Muscle of leg (tissue), 11 donors: ENCODE results near the gene DNAH2. TPM values are rescaled to one million over a fixed set of nuclear protein-coding genes. Genes with fewer than 3 reads are reported as not detected.

Experiments used
- DNase-seq: peaks from one replicate; pipeline ENCODE4 v3.0.0; 2013
- H3K27ac ChIP-seq: one replicate; pipeline ENCODE4 v1.5.1; 2013; ENCODE audit warnings: mild to moderate bottlenecking, low read length, control low read depth
- H3K27me3 ChIP-seq: one replicate; pipeline ENCODE4 v1.6.1; 2013; ENCODE audit warnings: low read length; ENCODE audit not compliant: control insufficient read depth, insufficient read depth
- H3K36me3 ChIP-seq: one replicate; pipeline ENCODE4 v1.6.1; 2013; ENCODE audit warnings: low read length; ENCODE audit not compliant: control insufficient read depth, insufficient read depth
- H3K4me1 ChIP-seq: one replicate; pipeline ENCODE4 v1.6.1; 2013; ENCODE audit warnings: low read length; ENCODE audit not compliant: control insufficient read depth, insufficient read depth
- H3K4me3 ChIP-seq: one replicate; pipeline ENCODE4 v1.5.1; 2013; ENCODE audit warnings: low read length, control low read depth
- H3K9me3 ChIP-seq: replicated peaks from 2 replicates; pipeline ENCODE4 v1.6.1; 2013; ENCODE audit warnings: low read depth, low read length; ENCODE audit not compliant: control insufficient read depth
- WGBS: methylation state at CpG from one replicate; pipeline ENCODE4 v1.1.5; 2013; ENCODE audit warnings: missing lambda C conversion rate; ENCODE audit not compliant: insufficient coverage; 5-methylcytosine and 5-hydroxymethylcytosine counted together
- polyA plus RNA-seq, 8 donors: library from polyadenylated mRNA; unstranded; fragments of 120-200 nt; gene quantifications; one replicate each; pipeline versions ENCODE4 v1.2.1 to v1.2.3, GENCODE V29; 2013; ENCODE audit warnings: inconsistent platforms in 1 of 8, low replicate concordance in 1 of 8; ENCODE audit not compliant: insufficient read length in 8 of 8, insufficient read depth in 1 of 8
- total RNA-seq: library from RNA; stranded (reverse); fragments of 120-200 nt; gene quantifications from one replicate; pipeline ENCODE4 v1.2.4, GENCODE V29; 2013

The DNAH2 gene
- total and polyA plus RNA-seq, 9 donors = 3.9 to 18.3 (median 6.2) TPM

DNA sequence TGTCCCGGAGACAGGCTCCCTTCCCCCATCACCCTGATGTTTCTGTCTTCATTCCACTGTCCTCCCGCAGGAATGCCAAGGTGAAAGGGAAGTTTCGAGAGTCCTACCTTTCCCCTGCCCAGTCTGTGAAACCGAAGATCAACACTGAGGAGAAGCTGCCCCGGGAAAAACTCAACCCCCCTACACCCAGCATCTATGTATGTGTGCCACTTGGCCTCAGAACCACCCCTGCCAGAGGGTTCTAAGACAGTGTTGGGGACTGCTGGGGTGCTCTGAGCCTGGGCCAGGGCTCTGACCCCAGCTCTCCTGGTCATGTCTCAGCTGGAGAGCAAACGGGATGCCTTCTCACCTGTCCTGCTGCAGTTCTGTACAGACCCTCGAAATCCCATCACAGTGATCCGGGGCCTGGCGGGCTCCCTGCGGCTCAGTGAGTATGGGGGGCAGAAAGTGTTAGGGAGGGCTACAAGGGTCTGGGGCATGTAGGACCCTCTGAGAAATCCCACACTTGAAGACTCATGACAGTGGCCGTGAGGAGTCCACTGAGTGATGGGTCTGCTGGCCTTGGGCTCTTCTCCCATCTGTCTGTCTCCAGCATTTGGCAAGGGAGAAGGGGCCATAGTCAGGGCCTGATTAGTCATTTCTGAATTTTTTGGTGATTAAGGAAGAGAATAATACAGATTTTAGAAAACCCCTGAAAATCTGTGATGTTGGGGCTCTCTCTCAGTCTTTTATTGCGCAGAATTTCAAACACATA is 132.4 kb downstream of the DNAH2 start:
- H3K4me1 ChIP-seq = peaks cover 25% of the 10 kb centered on the region
- H3K27me3 ChIP-seq = no peaks in the 10 kb centered on the region
- no peak overlapping the region for H3K4me3 ChIP-seq
- WGBS = 77% methylated on average over 4 of the region's 12 CpGs
- peaks cover 83% of the 10 kb centered on the region for H3K36me3 ChIP-seq
- no peak for DNase-seq
- no peak overlapping the region for H3K27ac ChIP-seq
- H3K9me3 ChIP-seq = no peaks in the 10 kb centered on the region

DNA sequence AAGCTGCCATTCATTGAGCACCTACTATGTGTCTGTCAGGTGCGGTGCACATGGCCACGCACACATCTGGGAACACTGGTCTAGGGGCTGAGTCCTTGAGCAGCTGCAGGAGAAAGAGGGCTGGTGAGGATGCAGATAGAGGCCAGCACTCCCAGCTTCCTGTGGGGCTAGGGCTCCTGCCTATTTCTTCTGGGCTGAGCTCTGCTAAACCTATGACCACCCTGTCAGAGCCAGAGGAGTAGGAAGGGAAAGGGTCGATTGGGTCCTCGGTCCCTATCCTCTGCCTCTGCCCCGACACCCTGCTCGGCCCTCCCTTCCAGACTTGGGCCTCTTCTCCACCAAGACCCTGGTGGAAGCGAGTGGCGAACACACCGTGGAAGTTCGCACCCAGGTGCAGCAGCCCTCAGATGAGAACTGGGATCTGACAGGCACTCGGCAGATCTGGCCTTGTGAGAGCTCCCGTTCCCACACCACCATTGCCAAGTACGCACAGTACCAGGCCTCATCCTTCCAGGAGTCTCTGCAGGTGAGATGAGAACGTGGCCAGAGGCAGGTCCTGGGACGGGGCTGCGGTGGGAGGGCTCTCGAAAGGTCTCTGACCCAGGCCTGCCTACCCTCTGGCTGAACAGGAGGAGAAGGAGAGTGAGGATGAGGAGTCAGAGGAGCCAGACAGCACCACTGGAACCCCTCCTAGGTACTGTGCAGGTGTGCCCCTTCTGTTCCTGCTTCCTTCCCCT is 133.3 kb downstream of the DNAH2 start:
- 85% methylated on average over 11 of the region's 17 CpGs for WGBS
- no peaks in the 10 kb centered on the region for H3K9me3 ChIP-seq
- no peak overlapping the region for H3K4me3 ChIP-seq
- peaks cover 28% of the 10 kb centered on the region for H3K4me1 ChIP-seq
- H3K36me3 ChIP-seq = peaks cover 78% of the 10 kb centered on the region
- no peak for DNase-seq
- no peaks in the 10 kb centered on the region for H3K27me3 ChIP-seq
- H3K27ac ChIP-seq = no peak overlapping the region

DNA sequence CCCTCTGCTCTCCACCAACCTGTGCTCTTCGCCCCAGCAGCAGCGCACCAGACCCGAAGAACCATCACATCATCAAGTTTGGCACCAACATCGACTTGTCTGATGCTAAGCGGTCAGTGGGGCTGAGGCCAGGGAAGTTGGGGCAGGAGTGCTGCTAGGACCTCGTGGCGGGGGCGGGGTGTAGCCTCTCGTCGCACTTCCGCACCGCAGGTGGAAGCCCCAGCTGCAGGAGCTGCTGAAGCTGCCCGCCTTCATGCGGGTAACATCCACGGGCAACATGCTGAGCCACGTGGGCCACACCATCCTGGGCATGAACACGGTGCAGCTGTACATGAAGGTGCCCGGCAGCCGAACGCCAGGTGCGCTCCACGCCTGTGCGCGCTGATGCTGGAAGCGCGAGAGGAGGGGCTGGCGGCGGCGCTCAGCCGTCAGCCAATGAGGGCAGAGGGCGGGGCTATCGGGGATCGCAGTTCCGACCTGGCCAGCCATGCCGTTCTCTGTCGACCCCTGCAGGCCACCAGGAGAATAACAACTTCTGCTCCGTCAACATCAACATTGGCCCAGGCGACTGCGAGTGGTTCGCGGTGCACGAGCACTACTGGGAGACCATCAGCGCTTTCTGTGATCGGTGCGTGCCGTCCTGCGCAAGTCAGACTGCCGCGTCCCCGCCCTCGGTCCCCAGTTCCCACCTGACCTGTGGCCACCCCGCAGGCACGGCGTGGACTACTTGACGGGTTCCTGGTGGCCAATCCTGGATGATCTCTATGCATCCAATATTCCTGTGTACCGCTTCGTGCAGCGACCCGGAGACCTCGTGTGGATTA is 134.1 kb downstream of the DNAH2 start:
- Histone ChIP-seq H3K27me3 (no peaks in the 10 kb centered on the region), H3K4me3 (no peak overlapping the region), H3K9me3 (no peaks in the 10 kb centered on the region), H3K36me3 (peaks cover 71% of the 10 kb centered on the region), H3K27ac (no peak overlapping the region), H3K4me1 (peaks cover 36% of the 10 kb centered on the region)
- 13% methylated on average over 57 of the region's 60 CpGs for WGBS
- DNase-seq = peak; percentile 93

DNA sequence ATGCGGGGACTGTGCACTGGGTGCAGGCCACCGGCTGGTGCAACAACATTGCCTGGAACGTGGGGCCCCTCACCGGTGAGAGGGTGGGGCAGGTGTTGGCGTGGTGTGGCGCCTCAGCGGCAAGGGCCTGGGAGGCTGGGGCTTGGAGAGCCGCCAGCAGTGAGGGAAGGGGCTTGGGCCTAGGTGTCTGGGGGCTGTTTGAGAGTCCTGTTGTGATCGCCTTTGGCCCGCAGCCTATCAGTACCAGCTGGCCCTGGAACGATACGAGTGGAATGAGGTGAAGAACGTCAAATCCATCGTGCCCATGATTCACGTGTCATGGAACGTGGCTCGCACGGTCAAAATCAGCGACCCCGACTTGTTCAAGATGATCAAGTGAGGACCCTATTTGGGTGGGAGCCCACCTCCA is 134.7 kb downstream of the DNAH2 start:
- Histone ChIP-seq H3K27ac (no peak overlapping the region), H3K9me3 (no peaks in the 10 kb centered on the region), H3K4me3 (no peak overlapping the region), H3K36me3 (peaks cover 65% of the 10 kb centered on the region), H3K27me3 (no peaks in the 10 kb centered on the region), H3K4me1 (peaks cover 39% of the 10 kb centered on the region)
- DNase-seq = no peak
- WGBS = 76% methylated on average over 20 of the region's 20 CpGs

DNA sequence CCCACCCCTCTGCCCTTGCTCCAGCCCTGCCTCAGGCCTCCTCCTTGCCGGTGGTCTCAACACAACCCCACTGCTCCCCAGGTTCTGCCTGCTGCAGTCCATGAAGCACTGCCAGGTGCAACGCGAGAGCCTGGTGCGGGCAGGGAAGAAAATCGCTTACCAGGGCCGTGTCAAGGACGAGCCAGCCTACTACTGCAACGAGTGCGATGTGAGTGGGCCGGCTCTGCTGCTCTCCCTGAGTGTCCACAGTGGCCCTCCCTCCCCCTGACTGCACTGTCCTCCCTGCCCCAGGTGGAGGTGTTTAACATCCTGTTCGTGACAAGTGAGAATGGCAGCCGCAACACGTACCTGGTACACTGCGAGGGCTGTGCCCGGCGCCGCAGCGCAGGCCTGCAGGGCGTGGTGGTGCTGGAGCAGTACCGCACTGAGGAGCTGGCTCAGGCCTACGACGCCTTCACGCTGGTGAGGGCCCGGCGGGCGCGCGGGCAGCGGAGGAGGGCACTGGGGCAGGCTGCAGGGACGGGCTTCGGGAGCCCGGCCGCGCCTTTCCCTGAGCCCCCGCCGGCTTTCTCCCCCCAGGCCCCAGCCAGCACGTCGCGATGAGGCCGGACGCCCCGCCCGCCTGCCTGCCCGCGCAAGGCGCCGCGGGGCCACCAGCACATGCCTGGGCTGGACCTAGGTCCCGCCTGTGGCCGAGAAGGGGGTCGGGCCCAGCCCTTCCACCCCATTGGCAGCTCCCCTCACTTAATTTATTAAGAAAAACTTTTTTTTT is 135.6 kb downstream of the DNAH2 start:
- Histone ChIP-seq H3K36me3 (peaks cover 59% of the 10 kb centered on the region), H3K4me1 (peaks cover 42% of the 10 kb centered on the region), H3K27ac (no peak overlapping the region), H3K9me3 (no peaks in the 10 kb centered on the region), H3K27me3 (no peaks in the 10 kb centered on the region), H3K4me3 (no peak overlapping the region)
- WGBS = 73% methylated on average over 44 of the region's 51 CpGs
- no peak for DNase-seq

DNA sequence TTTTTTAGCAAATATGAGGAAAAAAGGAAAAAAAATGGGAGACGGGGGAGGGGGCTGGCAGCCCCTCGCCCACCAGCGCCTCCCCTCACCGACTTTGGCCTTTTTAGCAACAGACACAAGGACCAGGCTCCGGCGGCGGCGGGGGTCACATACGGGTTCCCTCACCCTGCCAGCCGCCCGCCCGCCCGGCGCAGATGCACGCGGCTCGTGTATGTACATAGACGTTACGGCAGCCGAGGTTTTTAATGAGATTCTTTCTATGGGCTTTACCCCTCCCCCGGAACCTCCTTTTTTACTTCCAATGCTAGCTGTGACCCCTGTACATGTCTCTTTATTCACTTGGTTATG is 136.1 kb downstream of the DNAH2 start:
- no peaks in the 10 kb centered on the region for H3K9me3 ChIP-seq
- peaks cover 53% of the 10 kb centered on the region for H3K36me3 ChIP-seq
- no peak for DNase-seq
- WGBS = 74% methylated on average over 18 of the region's 21 CpGs
- no peak overlapping the region for H3K4me3 ChIP-seq
- H3K27me3 ChIP-seq = no peaks in the 10 kb centered on the region
- H3K4me1 ChIP-seq = peaks cover 47% of the 10 kb centered on the region
- H3K27ac ChIP-seq = no peak overlapping the region

DNA sequence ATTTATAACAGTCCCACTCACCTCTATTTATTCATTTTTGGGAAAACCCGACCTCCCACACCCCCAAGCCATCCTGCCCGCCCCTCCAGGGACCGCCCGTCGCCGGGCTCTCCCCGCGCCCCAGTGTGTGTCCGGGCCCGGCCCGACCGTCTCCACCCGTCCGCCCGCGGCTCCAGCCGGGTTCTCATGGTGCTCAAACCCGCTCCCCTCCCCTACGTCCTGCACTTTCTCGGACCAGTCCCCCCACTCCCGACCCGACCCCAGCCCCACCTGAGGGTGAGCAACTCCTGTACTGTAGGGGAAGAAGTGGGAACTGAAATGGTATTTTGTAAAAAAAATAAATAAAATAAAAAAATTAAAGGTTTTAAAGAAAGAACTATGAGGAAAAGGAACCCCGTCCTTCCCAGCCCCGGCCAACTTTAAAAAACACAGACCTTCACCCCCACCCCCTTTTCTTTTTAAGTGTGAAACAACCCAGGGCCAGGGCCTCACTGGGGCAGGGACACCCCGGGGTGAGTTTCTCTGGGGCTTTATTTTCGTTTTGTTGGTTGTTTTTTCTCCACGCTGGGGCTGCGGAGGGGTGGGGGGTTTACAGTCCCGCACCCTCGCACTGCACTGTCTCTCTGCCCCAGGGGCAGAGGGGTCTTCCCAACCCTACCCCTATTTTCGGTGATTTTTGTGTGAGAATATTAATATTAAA is 136.7 kb downstream of the DNAH2 start:
- Histone ChIP-seq H3K27ac (peak overlapping the region; percentile 59), H3K27me3 (no peaks in the 10 kb centered on the region), H3K9me3 (no peaks in the 10 kb centered on the region), H3K4me3 (peak overlapping the region; percentile 83), H3K36me3 (peaks cover 54% of the 10 kb centered on the region), H3K4me1 (peaks cover 53% of the 10 kb centered on the region)
- DNase-seq = no peak
- WGBS = 66% methylated on average over 11 of the region's 31 CpGs

DNA sequence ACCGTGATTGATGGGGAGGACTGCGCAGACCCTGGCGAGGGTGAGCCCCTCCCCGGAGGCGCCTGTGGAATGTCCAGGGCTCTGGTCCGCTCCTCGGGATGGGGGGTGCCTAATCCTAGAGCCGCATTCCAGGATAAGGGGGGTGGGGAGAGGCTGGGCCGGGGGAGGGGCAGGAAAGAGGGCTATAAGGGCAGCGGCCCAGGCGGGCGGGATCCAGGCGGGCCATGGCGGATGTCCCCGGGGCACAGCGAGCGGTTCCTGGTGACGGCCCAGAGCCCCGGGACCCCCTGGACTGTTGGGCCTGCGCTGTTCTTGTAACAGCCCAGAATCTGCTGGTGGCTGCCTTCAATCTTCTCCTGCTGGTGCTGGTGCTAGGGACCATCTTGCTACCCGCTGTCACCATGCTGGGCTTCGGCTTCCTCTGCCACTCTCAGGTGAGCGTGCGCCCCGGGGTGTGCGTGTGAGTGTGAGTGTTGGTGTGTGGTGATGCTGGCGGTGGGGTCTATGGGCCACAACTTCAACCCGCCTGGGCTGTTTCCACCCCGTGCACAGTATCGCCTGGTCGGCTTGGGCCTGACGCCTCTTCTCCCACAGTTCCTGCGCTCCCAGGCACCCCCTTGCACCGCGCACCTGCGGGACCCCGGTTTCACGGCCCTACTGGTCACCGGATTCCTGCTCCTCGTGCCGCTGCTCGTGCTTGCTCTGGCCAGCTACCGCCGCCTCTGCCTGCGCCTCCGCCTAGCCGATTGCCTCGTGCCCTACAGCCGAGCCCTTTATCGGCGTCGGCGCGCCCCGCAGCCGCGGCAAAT is 137.5 kb downstream of the DNAH2 start, which contains the start of gene TMEM88:
Gene TMEM88, plus strand, starts transcription at position 216 of the 809 bp plus-strand sequence. Its CDS starts 9 bp downstream, at position 225.
- no peaks in the 10 kb centered on the region for H3K9me3 ChIP-seq
- WGBS = 30% methylated on average over 46 of the region's 57 CpGs
- peak within 1 kb of the TSS; percentile 83 for H3K4me3 ChIP-seq
- peak; percentile 25 for DNase-seq
- peaks cover 49% of the 10 kb centered on the region for H3K36me3 ChIP-seq
- H3K4me1 ChIP-seq = peaks cover 53% of the 10 kb centered on the region
- peak within 1 kb of the TSS; percentile 99 for H3K27ac ChIP-seq
- no peaks in the 10 kb centered on the region for H3K27me3 ChIP-seq

DNA sequence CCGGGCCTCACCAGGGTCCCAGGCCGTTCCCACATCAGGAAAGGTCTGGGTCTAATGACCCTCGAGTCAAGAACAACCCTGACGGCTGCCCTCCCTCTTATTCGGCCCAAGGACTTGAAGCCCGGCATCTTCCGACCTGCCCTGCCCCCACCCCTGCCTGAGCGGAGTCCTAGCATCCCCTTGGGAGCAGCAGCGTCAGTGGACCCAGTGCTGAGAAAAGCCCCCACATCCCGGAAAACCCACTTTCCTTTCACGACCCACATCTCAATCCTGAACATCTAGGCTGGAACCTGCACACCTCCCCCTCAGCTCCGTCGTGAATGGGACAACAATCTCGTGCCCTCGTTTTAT is 138.1 kb downstream of the DNAH2 start:
- DNase-seq = no peak
- no peaks in the 10 kb centered on the region for H3K27me3 ChIP-seq
- H3K27ac ChIP-seq = peak overlapping the region; percentile 99
- 7% methylated on average over 11 of the region's 15 CpGs for WGBS
- H3K4me1 ChIP-seq = peaks cover 53% of the 10 kb centered on the region
- peak overlapping the region; percentile 83 for H3K4me3 ChIP-seq
- H3K9me3 ChIP-seq = no peaks in the 10 kb centered on the region
- peaks cover 46% of the 10 kb centered on the region for H3K36me3 ChIP-seq
